WTC11 (cell line): ENCODE results near the gene ZNF622.

Experiments used
- CREM ChIP-seq: sonication (generic); formaldehyde crosslinking; IDR thresholded peaks from 2 replicates; pipeline ENCODE4 v1.8.1; 2022; ENCODE audit warnings: mild to moderate bottlenecking, missing genetic modification reagents, moderate library complexity
- ELF4 ChIP-seq: sonication (generic); formaldehyde crosslinking; IDR thresholded peaks from 2 replicates; pipeline ENCODE4 v1.8.1; 2022; ENCODE audit warnings: low read depth, mild to moderate bottlenecking, moderate library complexity, missing genetic modification reagents
- ETV6 ChIP-seq: sonication (generic); formaldehyde crosslinking; IDR thresholded peaks from 2 replicates; pipeline ENCODE4 v1.8.1; 2022; ENCODE audit warnings: mild to moderate bottlenecking, missing genetic modification reagents
- NFYB ChIP-seq: sonication (generic); formaldehyde crosslinking; conservative IDR thresholded peaks from 2 replicates; pipeline ENCODE4 v1.8.0; 2022; ENCODE audit warnings: low read depth, missing genetic modification reagents
- ZNF423 ChIP-seq: fragments of 250-450 bp; sonication (Bioruptor Pico); IDR thresholded peaks from 2 replicates; pipeline ENCODE4 v2.1.2; 2022; ENCODE audit warnings: mild to moderate bottlenecking, moderate library complexity
- TF ChIP-seq, protein P1 (sequence below): fragments of 200-600 bp; IDR thresholded peaks from 2 replicates; pipeline ENCODE4 v1.8.0; 2022; ENCODE audit warnings: antibody characterized with exemption

DNA sequence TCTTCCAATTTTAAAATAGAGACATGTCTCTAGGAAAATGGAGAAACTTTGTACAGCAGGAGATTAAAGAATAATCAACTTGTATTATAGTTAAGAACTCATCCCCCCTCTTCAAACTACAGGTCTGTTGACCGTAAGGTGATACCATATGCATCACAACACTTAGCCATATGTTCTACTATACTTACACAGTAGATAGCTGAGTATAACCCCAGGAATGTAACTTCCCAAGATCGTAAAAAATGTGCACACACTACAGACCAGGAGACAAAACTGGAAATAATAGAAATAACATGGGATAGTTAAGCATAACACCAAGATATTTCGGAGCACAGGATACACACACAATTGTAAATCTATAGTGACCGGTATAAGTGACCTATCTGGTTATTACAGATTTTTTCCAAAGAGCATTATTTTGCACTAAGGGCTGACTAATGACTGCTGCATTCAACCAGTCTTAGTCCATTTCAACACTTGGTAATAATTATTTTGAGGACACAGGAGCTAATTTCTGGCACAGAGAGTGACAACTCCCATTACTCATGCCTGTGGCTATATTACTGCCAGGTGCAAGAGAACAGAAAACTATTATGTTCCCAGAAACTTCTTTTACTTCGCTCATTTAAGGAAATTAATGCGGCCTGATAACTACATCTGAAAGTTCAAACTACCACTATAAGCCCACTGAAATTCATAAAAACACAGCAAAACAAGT is 15.4 kb upstream of the ZNF622 start:
- no peak for TF ChIP-seq CREM
- no peak for TF ChIP-seq ZNF423 (CRISPR knock-in tag)
- no peak for TF ChIP-seq ETV6 (CRISPR knock-in tag)
- TF ChIP-seq, protein P1, sequence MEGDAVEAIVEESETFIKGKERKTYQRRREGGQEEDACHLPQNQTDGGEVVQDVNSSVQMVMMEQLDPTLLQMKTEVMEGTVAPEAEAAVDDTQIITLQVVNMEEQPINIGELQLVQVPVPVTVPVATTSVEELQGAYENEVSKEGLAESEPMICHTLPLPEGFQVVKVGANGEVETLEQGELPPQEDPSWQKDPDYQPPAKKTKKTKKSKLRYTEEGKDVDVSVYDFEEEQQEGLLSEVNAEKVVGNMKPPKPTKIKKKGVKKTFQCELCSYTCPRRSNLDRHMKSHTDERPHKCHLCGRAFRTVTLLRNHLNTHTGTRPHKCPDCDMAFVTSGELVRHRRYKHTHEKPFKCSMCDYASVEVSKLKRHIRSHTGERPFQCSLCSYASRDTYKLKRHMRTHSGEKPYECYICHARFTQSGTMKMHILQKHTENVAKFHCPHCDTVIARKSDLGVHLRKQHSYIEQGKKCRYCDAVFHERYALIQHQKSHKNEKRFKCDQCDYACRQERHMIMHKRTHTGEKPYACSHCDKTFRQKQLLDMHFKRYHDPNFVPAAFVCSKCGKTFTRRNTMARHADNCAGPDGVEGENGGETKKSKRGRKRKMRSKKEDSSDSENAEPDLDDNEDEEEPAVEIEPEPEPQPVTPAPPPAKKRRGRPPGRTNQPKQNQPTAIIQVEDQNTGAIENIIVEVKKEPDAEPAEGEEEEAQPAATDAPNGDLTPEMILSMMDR: no peak
- TF ChIP-seq ELF4 (CRISPR knock-in tag): no peak
- no peak for TF ChIP-seq NFYB (CRISPR knock-in tag)
